Caco-2 (cell line): ENCODE results near the gene P3H2. TPM values are rescaled to one million over a fixed set of nuclear protein-coding genes. Genes with fewer than 3 reads are reported as not detected.

Experiments used
- BruUV-seq: library from RNA; stranded (reverse); fragments of 400-500 nt; replicated peaks from 2 replicates; lab custom pipeline; 2021; lab: Mats Ljungman, UMichigan
- CTCF ChIA-PET: fragments of 300-600 bp; sonication (Branson Sonifier 250); formaldehyde crosslinking; loops from one replicate; lab custom pipeline; 2022; ENCODE audit warnings: antibody characterized with exemption; lab: Charles Lee
- POLR2A ChIA-PET: fragments of 300-600 bp; sonication (Branson Sonifier 250); formaldehyde crosslinking; loops from one replicate; lab custom pipeline; 2022; ENCODE audit warnings: antibody characterized with exemption; lab: Charles Lee
- DNase-seq, 2 experiments: peaks; one replicate each; pipeline versions ENCODE4 v3.0.0 to v3.0.0-alpha.2; 2020 to 2022
- H3K27me3 ChIP-seq: replicated peaks from 2 replicates; pipeline ENCODE4 v1.6.0; 2011; ENCODE audit warnings: low read length; ENCODE audit not compliant: control insufficient read depth, insufficient read depth
- H3K36me3 ChIP-seq: 2 replicates; pipeline ENCODE4 v1.5.1; 2011; ENCODE audit warnings: low read length; ENCODE audit not compliant: control insufficient read depth, insufficient read depth
- H3K4me1 ChIP-seq: fragments of 250-450 bp; sonication (Bioruptor Pico); 2 replicates; pipeline ENCODE4 v1.5.1; 2020; ENCODE audit warnings: mild to moderate bottlenecking
- H3K4me3 ChIP-seq: 2 replicates; pipeline ENCODE4 v1.5.1; 2011; ENCODE audit warnings: low read depth, mild to moderate bottlenecking, control low read depth, low read length
- H3K9me3 ChIP-seq: fragments of 250-450 bp; sonication (Bioruptor Pico); 2 replicates; pipeline ENCODE4 v1.5.1; 2020; ENCODE audit warnings: mild to moderate bottlenecking, moderate library complexity
- H3K27ac Mint-ChIP-seq: one replicate; pipeline ENCODE4 v1.8.0; 2022; ENCODE audit warnings: mixed read lengths; ENCODE audit not compliant: unreplicated experiment
- H3K27me3 Mint-ChIP-seq: one replicate; pipeline ENCODE4 v1.8.0; 2022; ENCODE audit warnings: mixed read lengths; ENCODE audit not compliant: insufficient read depth, unreplicated experiment
- H3K36me3 Mint-ChIP-seq: one replicate; pipeline ENCODE4 v1.8.0; 2022; ENCODE audit warnings: mild to moderate bottlenecking, mixed read lengths; ENCODE audit not compliant: insufficient read depth, unreplicated experiment
- H3K4me1 Mint-ChIP-seq: one replicate; pipeline ENCODE4 v1.8.0; 2022; ENCODE audit warnings: low read depth, mixed read lengths; ENCODE audit not compliant: unreplicated experiment
- H3K4me3 Mint-ChIP-seq: one replicate; pipeline ENCODE4 v1.8.0; 2022; ENCODE audit warnings: mild to moderate bottlenecking, moderate library complexity, mixed read lengths; ENCODE audit not compliant: unreplicated experiment
- H3K9me3 Mint-ChIP-seq: one replicate; pipeline ENCODE4 v1.8.0; 2022; ENCODE audit warnings: mixed read lengths; ENCODE audit not compliant: unreplicated experiment
- CTCF ChIP-seq, 2 experiments: fragments of 200-600 bp in 1 of 2; IDR thresholded peaks; 1 replicate in 1 of 2; 2 replicates in 1 of 2; pipeline versions ENCODE4 v1.5.1 to v1.8.0; 2011 to 2022; ENCODE audit warnings: antibody characterized with exemption in 1 of 2, control low read depth in 1 of 2, inconsistent platforms in 1 of 2, low read depth in 1 of 2, low read length in 1 of 2, mild to moderate bottlenecking in 1 of 2, moderate library complexity in 1 of 2; ENCODE audit not compliant: insufficient read depth in 1 of 2, severe bottlenecking in 1 of 2, unreplicated experiment in 1 of 2
- intact Hi-C: fragments of 100-400 bp; cut with micrococcal nuclease; formaldehyde crosslinking; loops from one replicate; pipeline ENCODE4 v1.10.0; 2022; ENCODE audit not compliant: unreplicated experiment
- total RNA-seq: library from RNA; stranded (reverse); gene quantifications from 2 replicates; pipeline ENCODE4 v1.2.3, GENCODE V29; 2022

Gene P3H2
- total RNA-seq, 1 experiment from 2014 or later, result 55.8 TPM

DNA sequence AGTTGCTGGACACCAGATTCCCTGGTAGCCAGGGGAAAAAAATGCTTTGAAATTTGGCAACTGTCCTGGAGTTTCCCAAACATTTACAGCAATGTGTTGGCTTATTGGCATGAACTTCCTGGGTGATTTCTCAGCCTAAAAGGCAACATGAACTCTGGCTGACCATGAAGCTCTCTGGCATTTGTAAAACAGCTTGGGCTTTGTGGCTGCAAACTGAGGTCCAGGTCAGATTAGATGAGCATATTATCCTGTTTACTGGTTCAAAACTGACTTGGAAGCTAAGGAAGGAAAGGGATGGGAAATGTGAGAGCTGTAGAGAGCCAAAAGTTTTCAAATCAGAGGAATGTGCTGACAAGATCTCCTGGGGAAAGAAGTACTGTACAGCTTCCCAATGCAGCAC is 139.0 kb downstream of the P3H2 start:
- ChIA-PET POLR2A (no interaction called here), CTCF (no interaction called here)
- Mint-ChIP-seq H3K4me3 (no peak overlapping the region), H3K9me3 (no peaks in the 10 kb centered on the region), H3K27me3 (no peaks in the 10 kb centered on the region), H3K36me3 (peaks cover 23% of the 10 kb centered on the region), H3K27ac (no peak overlapping the region), H3K4me1 (no peaks in the 10 kb centered on the region)
- no peaks in the 10 kb centered on the region for H3K27me3 ChIP-seq
- H3K9me3 ChIP-seq, result no peaks in the 10 kb centered on the region
- no TSS peak for BruUV-seq
- no peaks in the 10 kb centered on the region; the same call in 1 of the 2 replicates for H3K36me3 ChIP-seq
- intact Hi-C loops, result no loop called here
- H3K4me1 ChIP-seq, result no peaks in the 10 kb centered on the region
- no peak for TF ChIP-seq CTCF (IDR thresholded peaks at IDR 0.05; ENCODE audit: insufficient read depth in 1 of 2, low read depth in 1 of 2, low read length in 1 of 2, severe bottlenecking in 1 of 2, unreplicated experiment in 1 of 2)
- no peak for DNase-seq
- no peak overlapping the region for H3K4me3 ChIP-seq

- Histone ChIP-seq H3K4me1 (no peaks in the 10 kb centered on the region), H3K27me3 (no peaks in the 10 kb centered on the region), H3K36me3 (no peaks in the 10 kb centered on the region; the same call in 1 of the 2 replicates), H3K9me3 (no peaks in the 10 kb centered on the region), H3K4me3 (no peak overlapping the region)
- DNase-seq, result no peak
- POLR2A ChIA-PET, result no interaction called here
- Mint-ChIP-seq H3K4me3 (no peak overlapping the region), H3K4me1 (no peaks in the 10 kb centered on the region), H3K9me3 (no peaks in the 10 kb centered on the region), H3K27me3 (no peaks in the 10 kb centered on the region), H3K27ac (no peak overlapping the region), H3K36me3 (peaks cover 27% of the 10 kb centered on the region)
- CTCF ChIA-PET, result no interaction called here
- TF ChIP-seq CTCF (IDR thresholded peaks at IDR 0.05; ENCODE audit: insufficient read depth in 1 of 2, low read depth in 1 of 2, low read length in 1 of 2, severe bottlenecking in 1 of 2, unreplicated experiment in 1 of 2), result no peak
- BruUV-seq, result no TSS peak
- intact Hi-C loops, result no loop called here
These were observed 141.9 kb downstream of the P3H2 start for GRCh38 chr3:189978753-189979152.

DNA sequence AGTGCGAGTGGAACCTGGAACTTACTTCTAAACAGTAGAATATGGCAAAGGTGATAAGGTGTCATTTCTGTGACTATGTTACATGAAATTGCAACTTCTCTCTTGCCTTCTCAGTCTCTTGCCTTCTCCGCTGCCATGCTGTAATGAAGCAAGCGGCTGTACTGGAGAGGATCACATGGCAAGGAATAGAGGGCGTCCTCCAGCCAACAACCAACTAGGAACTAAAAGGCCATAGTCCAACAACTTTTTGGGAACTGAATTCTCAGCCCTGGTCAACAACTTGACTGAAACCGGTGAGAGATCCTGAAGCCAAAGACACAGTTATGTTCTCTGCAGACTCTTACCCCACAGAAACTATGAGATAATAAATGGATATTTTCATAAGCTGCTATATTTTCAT is 143.5 kb downstream of the P3H2 start:
- POLR2A ChIA-PET, result no interaction called here

More for the DNA sequence above, 143.5 kb downstream of the P3H2 start:
- DNase-seq, result no peak
- Mint-ChIP-seq H3K4me3 (no peak overlapping the region), H3K36me3 (peaks cover 40% of the 10 kb centered on the region), H3K27ac (no peak overlapping the region), H3K4me1 (no peaks in the 10 kb centered on the region), H3K27me3 (no peaks in the 10 kb centered on the region), H3K9me3 (no peaks in the 10 kb centered on the region)
- H3K36me3 ChIP-seq, result no peaks in the 10 kb centered on the region; the same call in 1 of the 2 replicates
- TF ChIP-seq CTCF (IDR thresholded peaks at IDR 0.05; ENCODE audit: insufficient read depth in 1 of 2, low read depth in 1 of 2, low read length in 1 of 2, severe bottlenecking in 1 of 2, unreplicated experiment in 1 of 2), result no peak
- H3K4me3 ChIP-seq, result no peak overlapping the region
- intact Hi-C loops, result no loop called here
- no peaks in the 10 kb centered on the region for H3K27me3 ChIP-seq
- CTCF ChIA-PET, result no interaction called here
- BruUV-seq, result no TSS peak
- no peaks in the 10 kb centered on the region for H3K4me1 ChIP-seq
- H3K9me3 ChIP-seq, result no peaks in the 10 kb centered on the region
